Measurements from ENCODE around the gene SLC22A25.
"Not testable (repeated sequence)": the region's sequence is repeated elsewhere in the genome, so short reads cannot be mapped to it uniquely, and the experiment has no call there.

The SLC22A25 gene

DNA sequence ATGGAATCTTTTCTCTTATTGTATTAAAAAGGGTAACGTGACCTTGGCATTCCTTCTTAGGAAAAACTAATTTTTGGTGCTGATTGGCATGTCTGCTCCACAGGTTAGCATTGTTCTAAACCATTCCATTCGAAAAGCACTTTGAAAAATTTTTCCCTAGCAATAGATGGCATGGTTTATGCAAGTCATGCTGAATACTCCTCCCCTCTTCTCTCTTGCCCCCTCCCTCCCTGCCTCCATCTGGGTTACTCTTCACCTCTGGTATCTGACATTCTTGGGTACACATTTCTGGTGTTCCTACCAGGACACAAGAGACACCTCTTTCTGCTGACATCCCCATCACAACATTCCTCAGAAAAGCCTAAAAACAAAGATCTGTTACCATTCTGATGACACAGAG lies 1.5 kb upstream of the SLC22A25 start:
- H3K27ac Mint-ChIP-seq: no peak overlapping the region
- H3K4me3 Mint-ChIP-seq: no peak overlapping the region
- H3K4me1 Mint-ChIP-seq: no peaks in the 10 kb centered on the region
- ATAC-seq (ENCODE audit: low read depth) (no peak), DNase-seq (ENCODE audit: low spot score in 2 of 2) (no peak)
- H3K36me3 Mint-ChIP-seq: no peaks in the 10 kb centered on the region
- H3K27me3 Mint-ChIP-seq: peaks cover 13% of the 10 kb centered on the region
- H3K9me3 Mint-ChIP-seq: no peaks in the 10 kb centered on the region

DNA sequence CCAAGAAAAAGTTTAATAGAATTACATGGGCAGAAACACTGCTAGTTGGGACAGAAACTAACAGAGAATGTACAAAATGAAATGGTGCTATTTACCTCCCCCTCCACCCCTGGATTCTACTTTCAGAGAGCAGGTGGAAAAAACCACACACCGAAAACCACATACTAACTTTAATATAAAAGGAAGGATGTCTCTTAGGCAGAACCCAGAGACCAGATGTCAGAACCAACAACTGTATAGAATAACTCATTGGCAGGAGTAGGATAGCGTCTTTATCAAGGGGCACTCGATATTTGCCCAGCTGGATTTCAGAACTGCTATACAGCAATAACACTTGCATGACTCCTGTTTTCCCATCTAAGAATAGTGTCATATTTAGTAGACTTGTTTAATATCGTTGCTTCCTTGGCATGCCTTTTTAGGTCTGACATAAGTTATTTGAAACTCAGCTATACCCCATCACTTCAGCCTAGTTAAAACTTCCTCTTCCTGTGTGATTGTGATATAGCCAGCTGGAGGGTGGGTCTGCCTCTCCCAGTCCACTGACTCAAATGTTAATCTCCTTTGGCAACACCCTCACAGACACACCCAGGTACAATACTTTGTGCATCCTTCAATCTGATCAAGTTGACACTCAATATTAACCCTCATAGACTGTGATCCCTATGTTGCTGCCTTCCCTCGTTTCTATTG lies 1.2 kb downstream of the SLC22A25 start:
- Mint-ChIP-seq H3K27ac (no peak overlapping the region), H3K4me1 (no peaks in the 10 kb centered on the region), H3K9me3 (no peaks in the 10 kb centered on the region), H3K4me3 (no peak overlapping the region), H3K27me3 (peaks cover 13% of the 10 kb centered on the region), H3K36me3 (no peaks in the 10 kb centered on the region)
- ATAC-seq (ENCODE audit: low read depth) (no peak), DNase-seq (ENCODE audit: low spot score in 2 of 2) (no peak)

- ATAC-seq (ENCODE audit: low read depth) (no peak), DNase-seq (ENCODE audit: low spot score in 2 of 2) (no peak)
- Mint-ChIP-seq H3K9me3 (peaks cover 2% of the 10 kb centered on the region), H3K4me3 (no peak overlapping the region), H3K4me1 (no peaks in the 10 kb centered on the region), H3K27me3 (peaks cover 12% of the 10 kb centered on the region), H3K36me3 (no peaks in the 10 kb centered on the region), H3K27ac (no peak overlapping the region)
These were observed 2.5 kb downstream of the SLC22A25 start for GRCh38 chr11:63240791-63241379.

DNA sequence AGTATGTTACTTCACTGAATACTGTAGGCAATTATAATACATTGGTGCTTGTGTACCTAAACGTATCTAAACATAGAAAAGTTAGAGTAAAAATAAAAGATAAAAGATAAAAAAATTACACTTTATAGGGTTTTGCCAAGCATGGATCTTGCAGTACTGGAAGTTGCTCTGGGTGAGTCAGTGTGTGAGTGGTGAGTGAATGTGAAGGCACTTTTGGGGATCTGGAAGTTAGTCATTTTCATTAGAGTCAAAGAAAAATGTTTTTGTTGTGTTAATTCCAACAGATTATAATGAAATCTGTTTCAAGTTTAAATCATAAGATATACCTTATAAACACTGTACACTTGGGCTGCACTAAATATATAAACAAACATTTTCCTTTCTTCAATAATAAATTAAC lies 3.3 kb downstream of the SLC22A25 start:
- no peaks in the 10 kb centered on the region for H3K4me1 Mint-ChIP-seq
- no peak for ATAC-seq (ENCODE audit: low read depth)
- H3K27ac Mint-ChIP-seq: no peak overlapping the region
- peaks cover 2% of the 10 kb centered on the region for H3K9me3 Mint-ChIP-seq
- H3K27me3 Mint-ChIP-seq: peaks cover 14% of the 10 kb centered on the region
- H3K4me3 Mint-ChIP-seq: no peak overlapping the region
- no peaks in the 10 kb centered on the region for H3K36me3 Mint-ChIP-seq
- DNase-seq (ENCODE audit: low spot score in 2 of 2): no peak

- H3K4me1 Mint-ChIP-seq: no peaks in the 10 kb centered on the region
- no peaks in the 10 kb centered on the region for H3K36me3 Mint-ChIP-seq
- ATAC-seq (ENCODE audit: low read depth): no peak
- H3K27ac Mint-ChIP-seq: no peak overlapping the region
- peaks cover 16% of the 10 kb centered on the region for H3K27me3 Mint-ChIP-seq
- H3K9me3 Mint-ChIP-seq: peaks cover 2% of the 10 kb centered on the region
- DNase-seq (ENCODE audit: low spot score in 2 of 2): no peak
- no peak overlapping the region for H3K4me3 Mint-ChIP-seq
These were observed 4.1 kb downstream of the SLC22A25 start for GRCh38 chr11:63239254-63239653.

GRCh38 chr11:63237413-63237812 lies 6.0 kb downstream of the SLC22A25 start:
- H3K36me3 Mint-ChIP-seq: peaks cover under 1% of the 10 kb centered on the region
- no peak overlapping the region for H3K27ac Mint-ChIP-seq
- ATAC-seq (ENCODE audit: low read depth) (no peak), DNase-seq (ENCODE audit: low spot score in 2 of 2) (no peak)
- no peak overlapping the region for H3K4me3 Mint-ChIP-seq
- H3K9me3 Mint-ChIP-seq: peaks cover 2% of the 10 kb centered on the region
- H3K27me3 Mint-ChIP-seq: peaks cover 13% of the 10 kb centered on the region
- no peaks in the 10 kb centered on the region for H3K4me1 Mint-ChIP-seq

DNA sequence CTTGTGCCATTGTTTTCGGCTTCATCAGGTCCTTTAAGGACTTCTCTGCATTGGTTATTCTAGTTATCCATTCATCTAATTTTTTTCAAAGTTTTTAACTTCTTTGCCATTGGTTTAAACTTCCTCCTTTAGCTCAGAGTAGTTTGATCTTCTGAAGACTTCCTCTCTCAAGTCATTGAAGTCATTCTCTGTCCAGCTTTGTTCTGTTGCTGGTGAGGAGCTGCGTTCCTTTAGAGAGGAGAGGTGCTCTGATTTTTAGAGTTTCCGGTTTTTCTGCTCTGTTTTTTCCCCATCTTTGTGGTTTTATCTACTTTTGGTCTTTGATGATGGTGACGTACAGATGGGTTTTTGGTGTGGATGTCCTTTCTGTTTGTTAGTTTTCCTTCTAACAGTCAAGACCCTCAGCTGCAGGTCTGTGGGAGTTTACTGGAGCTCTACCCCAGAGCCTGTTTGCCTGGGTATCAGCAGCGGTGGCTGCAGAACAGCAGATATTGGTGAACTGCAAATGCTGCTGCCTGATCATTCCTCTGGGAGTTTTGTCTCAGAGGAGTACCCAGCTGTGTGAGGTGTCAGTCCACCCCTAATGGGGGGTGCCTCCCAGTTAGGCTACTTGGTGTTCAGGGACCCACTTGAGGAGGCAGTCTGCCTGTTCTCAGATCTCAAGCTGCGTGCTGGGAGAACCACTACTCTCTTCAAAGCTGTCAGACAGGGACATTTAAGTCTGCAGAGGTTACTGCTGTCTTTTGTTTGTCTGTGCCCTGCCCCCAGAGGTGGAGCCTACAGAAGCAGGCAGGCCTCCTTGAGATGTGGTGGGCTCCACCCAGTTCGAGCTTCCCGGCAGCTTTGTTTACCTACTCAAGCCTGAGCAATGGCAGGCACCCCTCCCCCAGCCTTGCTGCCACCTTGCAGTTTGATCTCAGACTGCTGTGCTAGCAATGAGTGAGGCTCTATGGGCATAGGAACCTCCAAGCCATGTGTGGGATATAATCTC lies 7.6 kb downstream of the SLC22A25 start:
- H3K4me3 Mint-ChIP-seq; H3K27ac Mint-ChIP-seq; H3K36me3 Mint-ChIP-seq; DNase-seq (ENCODE audit: low spot score in 2 of 2); H3K4me1 Mint-ChIP-seq; ATAC-seq (ENCODE audit: low read depth); H3K9me3 Mint-ChIP-seq: not testable (repeated sequence)
- H3K27me3 Mint-ChIP-seq: peaks cover 12% of the 10 kb centered on the region

DNA sequence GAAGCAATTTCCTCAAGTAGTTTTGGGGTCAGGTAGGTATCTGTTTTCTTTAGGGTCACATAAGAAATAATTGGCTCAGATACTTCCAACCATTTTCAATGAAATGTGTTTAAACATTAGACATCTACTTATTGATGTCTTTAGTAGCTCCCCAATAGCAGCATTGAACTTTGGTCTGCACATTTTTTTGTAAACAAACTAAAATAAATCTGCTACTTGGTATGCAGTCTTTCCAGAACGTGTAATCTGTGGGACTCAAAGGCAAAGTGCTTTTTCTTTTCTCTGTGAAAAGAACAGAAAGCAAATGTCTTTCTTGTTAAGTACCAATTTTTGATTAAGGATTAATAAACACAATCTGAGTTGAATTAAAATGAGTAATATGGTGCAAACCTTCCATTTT lies 13.6 kb downstream of the SLC22A25 start:
- Mint-ChIP-seq H3K27me3 (peaks cover 5% of the 10 kb centered on the region), H3K4me1 (no peaks in the 10 kb centered on the region), H3K9me3 (peaks cover 3% of the 10 kb centered on the region), H3K27ac (no peak overlapping the region), H3K4me3 (no peak overlapping the region), H3K36me3 (peaks cover 3% of the 10 kb centered on the region)
- ATAC-seq (ENCODE audit: low read depth) (no peak), DNase-seq (ENCODE audit: low spot score in 2 of 2) (no peak)

DNA sequence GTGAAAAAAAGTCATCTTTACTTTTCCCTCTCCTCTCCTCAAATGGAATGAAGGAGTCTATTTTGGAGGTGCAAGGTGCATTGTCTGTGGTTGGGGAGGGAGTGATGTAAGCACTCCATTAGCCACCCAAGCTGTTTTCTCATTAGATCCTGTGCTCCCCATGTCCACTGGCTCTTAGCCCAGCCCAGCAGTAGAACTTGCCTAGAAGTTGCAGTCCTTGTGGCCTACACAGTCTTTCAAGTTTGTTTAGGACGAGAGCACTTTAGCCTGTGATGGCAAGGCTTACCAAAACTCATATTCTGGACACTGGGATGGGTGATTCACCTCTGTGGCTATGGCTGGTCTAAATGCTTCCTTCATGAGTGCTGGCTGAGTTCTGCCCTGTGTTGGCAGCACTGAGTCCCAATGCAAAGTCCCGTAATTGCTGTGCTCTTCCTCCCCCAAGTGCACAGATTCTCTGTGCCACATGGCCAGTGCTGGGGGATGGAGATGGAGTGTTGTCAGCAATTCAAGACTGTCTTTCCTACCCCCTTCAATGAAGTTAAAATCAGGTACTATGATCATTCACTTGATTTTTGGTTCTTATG lies 15.8 kb downstream of the SLC22A25 start:
- Mint-ChIP-seq H3K36me3 (peaks cover 3% of the 10 kb centered on the region), H3K27me3 (peaks cover 5% of the 10 kb centered on the region), H3K4me1 (no peaks in the 10 kb centered on the region), H3K4me3 (no peak overlapping the region), H3K27ac (no peak overlapping the region), H3K9me3 (peaks cover 3% of the 10 kb centered on the region)
- DNase-seq (ENCODE audit: low spot score in 2 of 2): no peak
- no peak for ATAC-seq (ENCODE audit: low read depth)

DNA sequence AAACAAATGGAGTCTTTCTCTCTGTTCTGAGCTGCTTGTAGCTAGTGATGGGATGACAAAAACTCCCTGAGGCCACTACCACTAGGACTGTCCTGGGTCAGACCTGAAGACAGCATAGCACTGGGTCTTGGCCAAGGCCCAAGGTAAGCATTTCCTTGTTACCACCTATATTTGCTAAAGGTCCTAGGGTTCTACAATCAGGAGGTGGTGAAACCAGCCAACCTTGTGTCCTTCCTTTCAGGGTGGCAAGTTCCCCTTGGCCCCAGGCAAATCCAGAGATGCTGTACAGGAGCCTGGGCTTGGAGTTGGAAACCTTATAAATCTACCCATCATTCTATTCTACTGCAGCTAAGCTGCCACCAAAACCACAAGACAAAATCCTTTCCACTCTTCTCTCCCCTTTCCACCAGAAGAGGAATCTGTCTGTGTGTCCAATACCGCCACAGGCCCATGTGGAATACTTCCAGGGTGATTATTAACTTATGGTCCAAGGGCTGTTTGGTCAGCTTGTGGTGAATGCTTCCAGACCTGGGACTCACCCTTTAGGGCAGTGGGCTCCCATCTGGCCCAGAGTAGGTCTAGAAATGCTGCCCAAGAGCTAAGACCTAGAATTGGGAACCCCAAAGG lies 16.8 kb downstream of the SLC22A25 start:
- Mint-ChIP-seq H3K36me3 (no peaks in the 10 kb centered on the region), H3K4me1 (no peaks in the 10 kb centered on the region), H3K27me3 (peaks cover 5% of the 10 kb centered on the region), H3K27ac (no peak overlapping the region), H3K9me3 (no peaks in the 10 kb centered on the region), H3K4me3 (no peak overlapping the region)
- no peak for ATAC-seq (ENCODE audit: low read depth)
- no peak for DNase-seq (ENCODE audit: low spot score in 2 of 2)

- Mint-ChIP-seq H3K4me3 (no peak overlapping the region), H3K27ac (no peak overlapping the region), H3K9me3 (peaks cover 1% of the 10 kb centered on the region), H3K27me3 (peaks cover 11% of the 10 kb centered on the region), H3K36me3 (no peaks in the 10 kb centered on the region), H3K4me1 (no peaks in the 10 kb centered on the region)
- ATAC-seq (ENCODE audit: low read depth) (no peak), DNase-seq (ENCODE audit: low spot score in 2 of 2) (no peak)
These were observed 29.3 kb downstream of the SLC22A25 start for GRCh38 chr11:63214093-63214492.

- peaks cover 16% of the 10 kb centered on the region for H3K27me3 Mint-ChIP-seq
- H3K4me1 Mint-ChIP-seq: no peaks in the 10 kb centered on the region
- ATAC-seq (ENCODE audit: low read depth): no peak
- DNase-seq (ENCODE audit: low spot score in 2 of 2): no peak
- H3K27ac Mint-ChIP-seq: no peak overlapping the region
- peaks cover 2% of the 10 kb centered on the region for H3K36me3 Mint-ChIP-seq
- H3K9me3 Mint-ChIP-seq: peaks cover 3% of the 10 kb centered on the region
- H3K4me3 Mint-ChIP-seq: no peak overlapping the region
These were observed 30.7 kb downstream of the SLC22A25 start for GRCh38 chr11:63212742-63213141.

GRCh38 chr11:63210111-63210510 lies 33.3 kb downstream of the SLC22A25 start:
- H3K27me3 Mint-ChIP-seq: peaks cover 13% of the 10 kb centered on the region
- no peaks in the 10 kb centered on the region for H3K4me1 Mint-ChIP-seq
- no peak overlapping the region for H3K27ac Mint-ChIP-seq
- H3K4me3 Mint-ChIP-seq: no peak overlapping the region
- H3K9me3 Mint-ChIP-seq: peaks cover 1% of the 10 kb centered on the region
- no peak for DNase-seq (ENCODE audit: low spot score in 2 of 2)
- no peak for ATAC-seq (ENCODE audit: low read depth)
- H3K36me3 Mint-ChIP-seq: peaks cover 2% of the 10 kb centered on the region
